Measurements from ENCODE around the gene HYDIN.
"Not testable (repeated sequence)": the region's sequence is repeated elsewhere in the genome, so short reads cannot be mapped to it uniquely, and the experiment has no call there.

DNA sequence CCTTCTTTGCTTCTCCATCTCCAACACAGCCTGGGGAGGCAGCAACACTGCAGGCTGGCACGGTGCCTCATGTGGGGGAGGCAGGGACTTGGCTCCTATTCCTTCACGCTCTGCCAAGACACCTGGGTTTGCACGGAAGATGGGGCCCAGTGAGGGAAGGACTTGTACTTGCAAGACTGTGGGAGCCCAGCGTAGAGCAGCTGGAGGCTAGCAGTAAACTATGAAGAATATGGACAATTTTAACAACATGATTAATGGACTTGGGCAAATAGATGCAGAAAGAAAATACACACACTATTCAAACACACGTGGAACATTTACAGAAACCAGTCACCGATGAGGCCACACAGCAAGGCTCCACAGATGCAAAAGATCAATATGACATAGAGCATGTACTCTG is 308.4 kb downstream of the HYDIN start:
- TF ChIP-seq, protein P1, sequence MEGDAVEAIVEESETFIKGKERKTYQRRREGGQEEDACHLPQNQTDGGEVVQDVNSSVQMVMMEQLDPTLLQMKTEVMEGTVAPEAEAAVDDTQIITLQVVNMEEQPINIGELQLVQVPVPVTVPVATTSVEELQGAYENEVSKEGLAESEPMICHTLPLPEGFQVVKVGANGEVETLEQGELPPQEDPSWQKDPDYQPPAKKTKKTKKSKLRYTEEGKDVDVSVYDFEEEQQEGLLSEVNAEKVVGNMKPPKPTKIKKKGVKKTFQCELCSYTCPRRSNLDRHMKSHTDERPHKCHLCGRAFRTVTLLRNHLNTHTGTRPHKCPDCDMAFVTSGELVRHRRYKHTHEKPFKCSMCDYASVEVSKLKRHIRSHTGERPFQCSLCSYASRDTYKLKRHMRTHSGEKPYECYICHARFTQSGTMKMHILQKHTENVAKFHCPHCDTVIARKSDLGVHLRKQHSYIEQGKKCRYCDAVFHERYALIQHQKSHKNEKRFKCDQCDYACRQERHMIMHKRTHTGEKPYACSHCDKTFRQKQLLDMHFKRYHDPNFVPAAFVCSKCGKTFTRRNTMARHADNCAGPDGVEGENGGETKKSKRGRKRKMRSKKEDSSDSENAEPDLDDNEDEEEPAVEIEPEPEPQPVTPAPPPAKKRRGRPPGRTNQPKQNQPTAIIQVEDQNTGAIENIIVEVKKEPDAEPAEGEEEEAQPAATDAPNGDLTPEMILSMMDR (IDR thresholded peaks at IDR 0.05), result not testable (repeated sequence)
- not testable (repeated sequence) for TF ChIP-seq POLR2A (IDR thresholded peaks at IDR 0.05)

Measured in suprapubic skin (tissue), 3 donors.